ENCODE data around the gene HAUS7. TPM values are rescaled to one million over a fixed set of nuclear protein-coding genes. Genes with fewer than 3 reads are reported as not detected.

Gene HAUS7
- polyA plus RNA-seq, 2 of the 4 experiments (the other 2 are of a cell fraction) = 39.1 to 53.6 TPM

- FAIRE-seq = no peak
- no peaks in the 10 kb centered on the region for H3K4me1 ChIP-seq
- TF ChIP-seq RNF2 (IDR thresholded peaks at IDR 0.05; ENCODE audit: borderline replicate concordance, low read depth) (no peak), CBX8 (IDR thresholded peaks at IDR 0.05) (no peak), RAD21 (conservative IDR thresholded peaks at IDR 0.05 in 1 of 2, IDR thresholded peaks at IDR 0.05 in 1 of 2) (no peak), PHF8 (IDR thresholded peaks at IDR 0.05; ENCODE audit: borderline replicate concordance, low read depth) (no peak), RCOR1 (IDR thresholded peaks at IDR 0.05; ENCODE audit: low read depth, low read length) (no peak), POLR2AphosphoS2 (conservative IDR thresholded peaks at IDR 0.05; ENCODE audit: low read length) (no peak), FOSL2 (IDR thresholded peaks at IDR 0.05) (no peak), FOSL2 (CRISPR knock-in tag; IDR thresholded peaks at IDR 0.05) (no peak), ESRRA (IDR thresholded peaks at IDR 0.05; ENCODE audit: borderline replicate concordance, low read length) (no peak), MAFK (IDR thresholded peaks at IDR 0.05; ENCODE audit: partially characterized antibody) (no peak), PBX3 (IDR thresholded peaks at IDR 0.05) (no peak), CEBPB (IDR thresholded peaks at IDR 0.05) (no peak), SMC3 (IDR thresholded peaks at IDR 0.05) (no peak), JUNB (IDR thresholded peaks at IDR 0.05) (no peak), NFE2L2 (conservative IDR thresholded peaks at IDR 0.05; ENCODE audit: low read length) (no peak), MYC (IDR thresholded peaks at IDR 0.05; ENCODE audit: borderline replicate concordance, low read length) (no peak), HEYL (CRISPR knock-in tag; IDR thresholded peaks at IDR 0.05) (no peak), HOXA7 (CRISPR knock-in tag; IDR thresholded peaks at IDR 0.05) (no peak), HDAC2 (IDR thresholded peaks at IDR 0.05) (no peak), BHLHE40 (IDR thresholded peaks at IDR 0.05; ENCODE audit: low read depth, low read length) (no peak)
These were observed 35.0 kb upstream of the HAUS7 start for GRCh38 chrX:153505361-153505760.

GRCh38 chrX:153504445-153505016 lies 34.2 kb upstream of the HAUS7 start:
- ATAC-seq (no peak), DNase-seq (ENCODE audit: low read depth in 1 of 2, low spot score in 1 of 2) (no peak), FAIRE-seq (no peak)
- Histone ChIP-seq H3K9me3 (no peaks in the 10 kb centered on the region), H3K4me3 (no peak overlapping the region), H3K27ac (no peak overlapping the region), H3K4me1 (no peaks in the 10 kb centered on the region), H3K4me2 (no peak overlapping the region)
- POLR2A ChIA-PET = no interaction called here
- WGBS (ENCODE audit: missing lambda C conversion rate) = 83% methylated on average over 9 of the region's 26 CpGs
- TF ChIP-seq MYC (IDR thresholded peaks at IDR 0.05; ENCODE audit: borderline replicate concordance, low read length) = no peak
- no peak for TF ChIP-seq BHLHE40 (IDR thresholded peaks at IDR 0.05; ENCODE audit: low read depth, low read length)
- no peak for TF ChIP-seq MAFK (IDR thresholded peaks at IDR 0.05; ENCODE audit: partially characterized antibody)
- TF ChIP-seq POLR2AphosphoS2 (conservative IDR thresholded peaks at IDR 0.05; ENCODE audit: low read length) = no peak
- no peak for TF ChIP-seq NFE2L2 (conservative IDR thresholded peaks at IDR 0.05; ENCODE audit: low read length)
- no peak for TF ChIP-seq JUNB (IDR thresholded peaks at IDR 0.05)
- TF ChIP-seq ZC3H11A (IDR thresholded peaks at IDR 0.05) = no peak
- TF ChIP-seq RFX5 (IDR thresholded peaks at IDR 0.05) = no peak
- TF ChIP-seq ELK1 (IDR thresholded peaks at IDR 0.05; ENCODE audit: low read depth, low read length) = no peak
- no peak for TF ChIP-seq SREBF2 (IDR thresholded peaks at IDR 0.05)
- TF ChIP-seq HEYL (CRISPR knock-in tag; IDR thresholded peaks at IDR 0.05) = no peak
- TF ChIP-seq HMGXB4 (CRISPR knock-in tag; IDR thresholded peaks at IDR 0.05; ENCODE audit: borderline replicate concordance) = no peak
- no peak for TF ChIP-seq POLR2A (IDR thresholded peaks at IDR 0.05; ENCODE audit: low read length)
- CTCF ChIA-PET = interaction anchor here (1.2 to 7.6 kb wide), 3 partner anchors 32 to 472 kb away, joined by 3 to 130 read pairs (median 66); partner anchors contain the start of gene HAUS7

More at GRCh38 chrX:153505361-153505760, 35.0 kb upstream of the HAUS7 start:
- ATAC-seq (no peak), DNase-seq (ENCODE audit: low read depth in 1 of 2, low spot score in 1 of 2) (no peak)
- H3K27ac ChIP-seq = no peak overlapping the region
- POLR2A ChIA-PET = no interaction called here
- H3K4me3 ChIP-seq = no peak overlapping the region
- H3K9me3 ChIP-seq = no peaks in the 10 kb centered on the region
- CTCF ChIA-PET = interaction anchor here (1.2 to 7.6 kb wide), 6 partner anchors 11 to 563 kb away, joined by 3 to 130 read pairs (median 23); partner anchors contain the start of genes BGN and HAUS7
- WGBS (ENCODE audit: missing lambda C conversion rate) = 67% methylated on average over 12 of the region's 18 CpGs
- H3K4me2 ChIP-seq = no peak overlapping the region

Data from A549 (cell line).